Endothelial cell (in vitro differentiated cells): ENCODE results near the gene HNRNPK. TPM values are rescaled to one million over a fixed set of nuclear protein-coding genes. Genes with fewer than 3 reads are reported as not detected.

Experiments
- DNase-seq: peaks from one replicate; pipeline ENCODE4 v3.0.0; 2021; ENCODE audit warnings: low spot score
- H3K27ac Mint-ChIP-seq: one replicate; pipeline ENCODE4 v1.8.0; 2021; ENCODE audit warnings: mixed read lengths, inconsistent platforms; ENCODE audit not compliant: unreplicated experiment
- H3K27me3 Mint-ChIP-seq: one replicate; pipeline ENCODE4 v1.8.0; 2021; ENCODE audit warnings: mild to moderate bottlenecking, moderate library complexity, mixed read lengths, inconsistent platforms; ENCODE audit not compliant: unreplicated experiment
- H3K36me3 Mint-ChIP-seq: one replicate; pipeline ENCODE4 v1.8.0; 2021; ENCODE audit warnings: mild to moderate bottlenecking, low read depth, mixed read lengths, inconsistent platforms; ENCODE audit not compliant: unreplicated experiment
- H3K4me1 Mint-ChIP-seq: one replicate; pipeline ENCODE4 v1.8.0; 2021; ENCODE audit warnings: mild to moderate bottlenecking, mixed read lengths, inconsistent platforms; ENCODE audit not compliant: unreplicated experiment
- H3K4me3 Mint-ChIP-seq: one replicate; pipeline ENCODE4 v1.8.0; 2021; ENCODE audit warnings: mild to moderate bottlenecking, mixed read lengths, inconsistent platforms; ENCODE audit not compliant: unreplicated experiment
- H3K9me3 Mint-ChIP-seq: one replicate; pipeline ENCODE4 v1.8.0; 2021; ENCODE audit warnings: mixed read lengths, inconsistent platforms; ENCODE audit not compliant: unreplicated experiment
- CTCF ChIP-seq: fragments of 200-600 bp; sonication (generic); IDR thresholded peaks from one replicate; pipeline ENCODE4 v1.5.0; 2021; ENCODE audit warnings: antibody characterized with exemption; ENCODE audit not compliant: unreplicated experiment
- total RNA-seq: library from RNA; stranded (reverse); fragmentation: NEBNext Ultra II Directional; extraction: Animal tissue kit (Norgen Biotek cat#: 25700); gene quantifications from one replicate; pipeline ENCODE4 v1.2.1, GENCODE V29; 2021; ENCODE audit not compliant: unreplicated experiment

HNRNPK gene
- total RNA-seq, 1 donor from 2014 or later: 614 TPM

- no peak for DNase-seq
- no peak for TF ChIP-seq CTCF
Measured at GRCh38 chr9:83992901-83993300, 12.9 kb upstream of the HNRNPK start.

GRCh38 chr9:83992407-83992806 lies 12.4 kb upstream of the HNRNPK start:
- Mint-ChIP-seq H3K4me3 (no peak overlapping the region), H3K9me3 (no peaks in the 10 kb centered on the region), H3K27me3 (no peaks in the 10 kb centered on the region), H3K27ac (no peak overlapping the region), H3K4me1 (no peaks in the 10 kb centered on the region), H3K36me3 (peaks cover 3% of the 10 kb centered on the region)
- no peak for TF ChIP-seq CTCF
- no peak for DNase-seq

More at GRCh38 chr9:83992901-83993300, 12.9 kb upstream of the HNRNPK start:
- Mint-ChIP-seq H3K27me3 (no peaks in the 10 kb centered on the region), H3K36me3 (peaks cover 3% of the 10 kb centered on the region), H3K4me1 (no peaks in the 10 kb centered on the region), H3K9me3 (no peaks in the 10 kb centered on the region), H3K27ac (no peak overlapping the region), H3K4me3 (no peak overlapping the region)

GRCh38 chr9:83991355-83991754 lies 11.3 kb upstream of the HNRNPK start:
- Mint-ChIP-seq H3K27me3 (no peaks in the 10 kb centered on the region), H3K9me3 (no peaks in the 10 kb centered on the region), H3K4me1 (no peaks in the 10 kb centered on the region), H3K4me3 (no peak overlapping the region), H3K36me3 (no peaks in the 10 kb centered on the region), H3K27ac (no peak overlapping the region)
- DNase-seq: no peak
- TF ChIP-seq CTCF: no peak

GRCh38 chr9:83988411-83988810 lies 8.4 kb upstream of the HNRNPK start:
- no peak for DNase-seq
- H3K27me3 Mint-ChIP-seq: no peaks in the 10 kb centered on the region
- no peak overlapping the region for H3K4me3 Mint-ChIP-seq
- H3K4me1 Mint-ChIP-seq: no peaks in the 10 kb centered on the region
- TF ChIP-seq CTCF: no peak
- no peaks in the 10 kb centered on the region for H3K9me3 Mint-ChIP-seq
- no peaks in the 10 kb centered on the region for H3K36me3 Mint-ChIP-seq
- no peak overlapping the region for H3K27ac Mint-ChIP-seq

- no peaks in the 10 kb centered on the region for H3K36me3 Mint-ChIP-seq
- H3K9me3 Mint-ChIP-seq: no peaks in the 10 kb centered on the region
- peaks cover 8% of the 10 kb centered on the region for H3K4me1 Mint-ChIP-seq
- H3K4me3 Mint-ChIP-seq: no peak overlapping the region
- H3K27me3 Mint-ChIP-seq: no peaks in the 10 kb centered on the region
- DNase-seq: no peak
- no peak for TF ChIP-seq CTCF
- no peak overlapping the region for H3K27ac Mint-ChIP-seq
Measured at GRCh38 chr9:83987402-83987791, 7.4 kb upstream of the HNRNPK start.
